Ovary (tissue), 9 donors: ENCODE data around the gene TBCD. TPM values are rescaled to one million over a fixed set of nuclear protein-coding genes. Genes with fewer than 3 reads are reported as not detected.
"Not testable (repeated sequence)": the region's sequence is repeated elsewhere in the genome, so short reads cannot be mapped to it uniquely, and the experiment has no call there.

Experiments used
- DNase-seq, 5 donors: peaks; one replicate each; pipeline ENCODE4 v3.0.0-alpha.2; 2019 to 2020
- H3K27ac ChIP-seq, 2 donors: fragments of 200-600 bp; one replicate each; pipeline versions ENCODE4 v1.5.1 to v1.8.0; 2019 to 2022
- H3K27me3 ChIP-seq: fragments of 200-600 bp; one replicate; pipeline ENCODE4 v1.8.0; 2022
- H3K36me3 ChIP-seq: fragments of 200-600 bp; sonication (generic); one replicate; pipeline ENCODE4 v1.5.1; 2019
- H3K4me1 ChIP-seq: one replicate; pipeline ENCODE4 v1.8.1; 2013; ENCODE audit warnings: mild to moderate bottlenecking, moderate library complexity; ENCODE audit not compliant: insufficient read depth
- H3K4me3 ChIP-seq: fragments of 200-600 bp; sonication (generic); one replicate; pipeline ENCODE4 v1.5.1; 2017
- H3K9me3 ChIP-seq, 2 donors: fragments of 200-600 bp in 1 of 2; sonication (generic) in 1 of 2; one replicate each; pipeline versions ENCODE4 v1.5.1 to v1.8.1; 2013 to 2019; ENCODE audit warnings: mild to moderate bottlenecking in 1 of 2, moderate library complexity in 1 of 2
- EP300 ChIP-seq: sonication (generic); formaldehyde crosslinking; IDR thresholded peaks from one replicate; pipeline ENCODE4 v1.6.1; 2017; ENCODE audit warnings: antibody characterized with exemption
- POLR2A ChIP-seq: fragments of 450-650 bp; IDR thresholded peaks from one replicate; pipeline ENCODE4 v1.6.1; 2017; ENCODE audit warnings: antibody characterized with exemption, mild to moderate bottlenecking, moderate library complexity
- WGBS, 3 donors: extraction: QIAGEN DNeasy Blood & Tissue Kit in 1 of 3; methylation state at CpG; one replicate each; pipeline versions ENCODE4 v1.1.5 to v1.1.7; 2013 to 2017; 5-methylcytosine and 5-hydroxymethylcytosine counted together
- intact Hi-C, 4 donors: fragments of 100-400 bp; cut with DNase I; formaldehyde crosslinking; loops; one replicate each; pipeline versions ENCODE4 v1.11.0 to v1.15.1; 2022 to 2023
- polyA plus RNA-seq, 2 donors: library from polyadenylated mRNA; stranded (reverse); fragments of 200-250 nt in 1 of 2; fragments of 350-450 nt in 1 of 2; fragmentation: Illumina TruSeq in 1 of 2; extraction: RNeasy Lipid Tissue Mini Kit (QIAGEN cat#74804) in 1 of 2; gene quantifications; one replicate each; pipeline ENCODE4 v1.2.3, GENCODE V29; 2013 to 2014
- total RNA-seq, 7 donors: library from RNA; depleted of rRNA in 2 of 7; stranded (reverse); fragments of >200 nt in 2 of 7; fragmentation: NEBNext Ultra II Directional in 3 of 7; extraction: Animal tissue kit (Norgen Biotek cat#: 25700) in 3 of 7; gene quantifications; one replicate each; pipeline versions ENCODE4 v1.1.0 to v1.2.4, GENCODE V29; 2016 to 2023
- TF ChIP-seq, protein P1 (sequence below), 3 donors: fragments of 450-650 bp in 2 of 3; fragments of 200-600 bp in 1 of 3; IDR thresholded peaks; one replicate each; pipeline versions ENCODE4 v1.5.1 to v1.8.0; 2016 to 2022; ENCODE audit warnings: antibody characterized with exemption in 3 of 3, mild to moderate bottlenecking in 1 of 3
- donor health status: DM: no; HTN: no; CAD: no; lungs with moderate emphysema.
- donor health status: DM: no; HTN: no; CAD: no.
- donor health status: Bipolar disorder and iron deficiency.
- donor health status: DM: yes; HTN: yes; CAD: no.
- donor health status: DM: no; HTN: no; CAD: no.
- donor health status: DM: yes; HTN: yes; CAD: no.

The TBCD gene
- total and polyA plus RNA-seq, 9 donors: 29.2 to 88.3 (median 59.2) TPM

DNA sequence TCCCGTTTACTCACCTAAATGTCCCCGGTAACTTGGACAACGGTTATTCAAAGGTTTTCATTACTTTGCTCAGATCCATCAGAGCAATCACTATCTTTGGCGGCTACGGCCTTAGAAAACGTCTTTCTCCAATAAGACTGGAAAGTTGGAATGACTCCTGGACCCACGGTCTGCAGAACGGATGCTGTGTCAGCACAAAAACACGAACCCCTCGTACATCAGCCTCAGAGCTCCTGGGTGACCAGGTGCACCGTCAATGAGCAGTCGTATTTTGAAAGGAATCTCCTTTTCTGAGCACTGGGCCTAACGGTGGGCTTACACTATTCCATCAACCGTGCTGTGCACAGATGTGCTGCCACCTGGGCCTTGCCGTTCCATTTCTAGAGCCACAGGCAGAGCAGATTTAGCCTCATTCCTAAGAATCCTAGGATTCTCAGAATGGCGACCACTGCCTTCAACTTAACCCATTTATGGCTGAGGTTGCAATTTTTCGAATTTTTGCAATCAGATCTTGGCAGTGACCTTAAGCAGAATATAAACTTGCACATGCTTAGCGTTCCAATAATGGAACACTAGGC is 198.7 kb downstream of the TBCD start:
- Histone ChIP-seq H3K9me3 (peaks cover 0 to 4% of the 10 kb centered on the region in 2 donors), H3K36me3 (no peaks in the 10 kb centered on the region), H3K4me1 (no peaks in the 10 kb centered on the region), H3K4me3 (no peak overlapping the region), H3K27ac (no peak overlapping the region), H3K27me3 (no peaks in the 10 kb centered on the region)
- WGBS, 3 donors: 88 to 94% (median 90%) methylated on average over 18 of the region's 18 CpGs
- intact Hi-C loops: no loop called here
- DNase-seq: peak in 3 of 5 donors; percentile 3 to 19 (median 4)
- TF ChIP-seq POLR2A: no peak
- TF ChIP-seq, protein P1, sequence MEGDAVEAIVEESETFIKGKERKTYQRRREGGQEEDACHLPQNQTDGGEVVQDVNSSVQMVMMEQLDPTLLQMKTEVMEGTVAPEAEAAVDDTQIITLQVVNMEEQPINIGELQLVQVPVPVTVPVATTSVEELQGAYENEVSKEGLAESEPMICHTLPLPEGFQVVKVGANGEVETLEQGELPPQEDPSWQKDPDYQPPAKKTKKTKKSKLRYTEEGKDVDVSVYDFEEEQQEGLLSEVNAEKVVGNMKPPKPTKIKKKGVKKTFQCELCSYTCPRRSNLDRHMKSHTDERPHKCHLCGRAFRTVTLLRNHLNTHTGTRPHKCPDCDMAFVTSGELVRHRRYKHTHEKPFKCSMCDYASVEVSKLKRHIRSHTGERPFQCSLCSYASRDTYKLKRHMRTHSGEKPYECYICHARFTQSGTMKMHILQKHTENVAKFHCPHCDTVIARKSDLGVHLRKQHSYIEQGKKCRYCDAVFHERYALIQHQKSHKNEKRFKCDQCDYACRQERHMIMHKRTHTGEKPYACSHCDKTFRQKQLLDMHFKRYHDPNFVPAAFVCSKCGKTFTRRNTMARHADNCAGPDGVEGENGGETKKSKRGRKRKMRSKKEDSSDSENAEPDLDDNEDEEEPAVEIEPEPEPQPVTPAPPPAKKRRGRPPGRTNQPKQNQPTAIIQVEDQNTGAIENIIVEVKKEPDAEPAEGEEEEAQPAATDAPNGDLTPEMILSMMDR (IDR thresholded peaks at IDR 0.05): no peak
- no peak for TF ChIP-seq EP300

DNA sequence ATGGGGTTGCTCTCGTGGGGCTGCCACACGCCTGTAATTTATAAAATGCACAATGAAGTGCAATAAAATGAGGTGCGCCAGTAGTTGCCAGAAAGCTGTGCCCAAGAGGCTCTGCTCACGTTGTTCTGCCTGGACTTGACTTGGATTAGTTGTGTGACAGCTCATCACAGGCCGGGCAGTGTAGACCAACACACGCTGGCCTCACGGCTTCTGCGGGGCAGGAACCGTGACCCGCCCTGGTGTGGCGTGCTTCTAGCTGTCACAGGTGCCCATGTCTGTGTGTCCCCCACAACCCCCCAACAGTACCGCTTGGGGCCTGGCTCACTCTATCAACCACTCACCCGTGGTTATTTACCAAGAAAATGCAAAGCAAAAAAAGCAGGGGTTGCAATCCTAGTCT is 200.2 kb downstream of the TBCD start:
- Histone ChIP-seq H3K4me1 (no peaks in the 10 kb centered on the region), H3K27ac (no peak overlapping the region), H3K27me3 (no peaks in the 10 kb centered on the region), H3K4me3 (no peak overlapping the region), H3K36me3 (no peaks in the 10 kb centered on the region), H3K9me3 (no peaks in the 10 kb centered on the region)
- peak in 2 of 5 donors; percentile 7 to 26 for DNase-seq
- 97 to 98% (median 97%) methylated on average over 13 of the region's 13 CpGs for WGBS, 3 donors
- intact Hi-C loops: no loop called here
- TF ChIP-seq POLR2A (no peak), EP300 (no peak)
- TF ChIP-seq, protein P1 (IDR thresholded peaks at IDR 0.05): no peak

DNA sequence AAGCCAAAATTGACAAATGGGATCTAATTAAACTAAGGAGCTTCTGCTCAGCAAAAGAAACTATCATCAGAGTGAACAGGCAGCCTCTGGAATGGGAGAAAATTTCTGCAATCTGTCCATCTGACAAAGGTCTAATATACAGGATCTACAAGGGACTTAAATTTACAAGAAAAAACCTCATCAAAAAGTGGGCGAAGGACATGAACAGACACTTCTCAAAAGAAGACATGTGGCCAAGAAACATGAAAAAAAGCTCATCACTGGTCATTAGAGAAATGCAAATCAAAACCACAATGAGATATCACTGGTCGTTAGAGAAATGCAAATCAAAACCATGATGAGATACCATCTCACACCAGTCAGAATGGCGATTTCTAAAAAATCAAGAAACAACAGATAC is 203.2 kb downstream of the TBCD start:
- H3K4me3 ChIP-seq, intact Hi-C loops, H3K27me3 ChIP-seq, H3K27ac ChIP-seq, H3K36me3 ChIP-seq, H3K9me3 ChIP-seq, H3K4me1 ChIP-seq, DNase-seq: not testable (repeated sequence)
- WGBS, 3 donors: 77 to 87% (median 79%) methylated on average over 3 of the region's 3 CpGs

DNA sequence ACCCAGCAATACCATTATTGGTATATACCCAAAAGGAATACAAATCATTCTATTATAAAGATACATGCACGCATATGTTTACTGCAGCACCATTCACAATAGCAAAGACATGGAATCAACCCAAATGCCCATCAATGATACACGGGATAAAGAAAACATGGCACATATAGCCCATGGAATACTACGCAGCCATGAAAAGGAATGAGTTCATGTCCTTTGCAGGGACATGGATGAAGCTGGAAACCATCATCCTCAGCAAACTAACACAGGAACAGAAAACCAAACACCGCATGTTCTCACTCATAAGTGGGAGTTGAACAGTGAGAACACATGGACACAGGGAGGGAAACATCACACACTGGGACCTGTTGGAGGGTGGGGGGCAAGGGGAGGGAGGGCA is 203.8 kb downstream of the TBCD start:
- H3K27me3 ChIP-seq, H3K9me3 ChIP-seq, intact Hi-C loops, H3K4me1 ChIP-seq, H3K36me3 ChIP-seq, DNase-seq, H3K27ac ChIP-seq, H3K4me3 ChIP-seq: not testable (repeated sequence)
- 94 to 98% (median 96%) methylated on average over 4 of the region's 4 CpGs for WGBS, 3 donors

DNA sequence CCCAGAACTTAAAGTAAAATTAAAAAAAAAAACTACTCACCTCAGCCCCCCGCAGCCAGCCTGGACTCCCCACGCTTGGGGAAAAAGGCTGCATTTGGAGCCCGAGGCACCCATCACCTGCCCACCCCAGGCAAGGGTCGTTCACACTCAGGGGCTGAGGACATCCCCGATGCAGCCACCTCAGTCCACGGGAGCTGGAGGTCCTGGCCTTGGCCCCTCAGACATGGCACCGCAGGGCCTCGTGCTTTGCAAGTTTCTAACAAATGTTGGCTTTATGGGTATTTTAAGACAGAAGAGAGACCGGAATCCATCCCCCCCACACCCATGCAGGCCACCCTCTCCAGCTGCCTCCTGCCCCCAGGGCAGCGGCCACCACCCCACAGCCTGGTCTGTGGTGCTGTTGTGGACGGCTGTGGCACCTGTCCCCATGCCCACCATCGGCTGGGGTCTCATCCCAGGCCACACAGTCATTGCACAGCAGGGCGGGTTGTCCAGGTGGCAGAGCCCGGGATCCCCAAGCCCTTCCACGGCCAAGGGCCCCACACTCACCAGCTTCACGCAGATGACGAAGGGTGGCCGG is 204.4 kb downstream of the TBCD start:
- Histone ChIP-seq H3K4me3 (no peak overlapping the region), H3K36me3 (no peaks in the 10 kb centered on the region), H3K27me3 (no peaks in the 10 kb centered on the region), H3K27ac (no peak overlapping the region), H3K4me1 (no peaks in the 10 kb centered on the region), H3K9me3 (no peaks in the 10 kb centered on the region)
- intact Hi-C loops: no loop called here
- 96 to 98% (median 97%) methylated on average over 12 to 18 of the region's 18 CpGs for WGBS, 3 donors
- TF ChIP-seq, protein P1 (IDR thresholded peaks at IDR 0.05): no peak
- TF ChIP-seq EP300 (no peak), POLR2A (no peak)
- peak in 2 of 5 donors; percentile 1 to 21 for DNase-seq
